Measurements from ENCODE around the gene CHCHD5.

Gene CHCHD5

GRCh38 chr2:112593736-112594135, 9.3 kb downstream of the CHCHD5 start:
- H3K9me2 ChIP-seq (replicated peaks; ENCODE audit: control insufficient read depth, low read length), result no peaks in the 10 kb centered on the region
- H3K79me2 ChIP-seq (ENCODE audit: control insufficient read depth, low read length), result no peaks in the 10 kb centered on the region
- TF ChIP-seq EZH2phosphoT487 (IDR thresholded peaks at IDR 0.05; ENCODE audit: borderline replicate concordance, low read length), result no peak
- TF ChIP-seq, protein P1, sequence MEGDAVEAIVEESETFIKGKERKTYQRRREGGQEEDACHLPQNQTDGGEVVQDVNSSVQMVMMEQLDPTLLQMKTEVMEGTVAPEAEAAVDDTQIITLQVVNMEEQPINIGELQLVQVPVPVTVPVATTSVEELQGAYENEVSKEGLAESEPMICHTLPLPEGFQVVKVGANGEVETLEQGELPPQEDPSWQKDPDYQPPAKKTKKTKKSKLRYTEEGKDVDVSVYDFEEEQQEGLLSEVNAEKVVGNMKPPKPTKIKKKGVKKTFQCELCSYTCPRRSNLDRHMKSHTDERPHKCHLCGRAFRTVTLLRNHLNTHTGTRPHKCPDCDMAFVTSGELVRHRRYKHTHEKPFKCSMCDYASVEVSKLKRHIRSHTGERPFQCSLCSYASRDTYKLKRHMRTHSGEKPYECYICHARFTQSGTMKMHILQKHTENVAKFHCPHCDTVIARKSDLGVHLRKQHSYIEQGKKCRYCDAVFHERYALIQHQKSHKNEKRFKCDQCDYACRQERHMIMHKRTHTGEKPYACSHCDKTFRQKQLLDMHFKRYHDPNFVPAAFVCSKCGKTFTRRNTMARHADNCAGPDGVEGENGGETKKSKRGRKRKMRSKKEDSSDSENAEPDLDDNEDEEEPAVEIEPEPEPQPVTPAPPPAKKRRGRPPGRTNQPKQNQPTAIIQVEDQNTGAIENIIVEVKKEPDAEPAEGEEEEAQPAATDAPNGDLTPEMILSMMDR (IDR thresholded peaks at IDR 0.05; ENCODE audit: low read depth, low read length, poor library complexity, severe bottlenecking), result no peak
- H4K20me1 ChIP-seq (ENCODE audit: control insufficient read depth, insufficient read depth, low read depth, low read length), result no peaks in the 10 kb centered on the region
- H3K27me3 ChIP-seq (ENCODE audit: control insufficient read depth, low read length), result no peaks in the 10 kb centered on the region
- no peak overlapping the region for H3K27ac ChIP-seq (ENCODE audit: low read depth, low read length)
- H3K36me3 ChIP-seq (ENCODE audit: control insufficient read depth, low read length), result 0 out of 2 replicates have a peak, but pooled peaks cover 2% of the 10 kb centered on the region
- no peaks in the 10 kb centered on the region for H3K9me3 ChIP-seq (ENCODE audit: control insufficient read depth, insufficient read depth, low read length)
- no peaks in the 10 kb centered on the region for H3F3A ChIP-seq (ENCODE audit: control insufficient read depth, insufficient read depth)
- H3K4me2 ChIP-seq (ENCODE audit: low read length), result no peak overlapping the region
- no peaks in the 10 kb centered on the region for H3K4me1 ChIP-seq (ENCODE audit: control insufficient read depth, low read length)
- no peak overlapping the region for H3K4me3 ChIP-seq (ENCODE audit: low read length)

GRCh38 chr2:112597537-112598322, 13.3 kb downstream of the CHCHD5 start:
- no peaks in the 10 kb centered on the region for H4K20me1 ChIP-seq (ENCODE audit: control insufficient read depth, insufficient read depth, low read depth, low read length)
- H3K9me2 ChIP-seq (replicated peaks; ENCODE audit: control insufficient read depth, low read length), result no peaks in the 10 kb centered on the region
- no peak overlapping the region for H3K4me2 ChIP-seq (ENCODE audit: low read length)
- no peak overlapping the region for H3K27ac ChIP-seq (ENCODE audit: low read depth, low read length)
- no peaks in the 10 kb centered on the region for H3K9me3 ChIP-seq (ENCODE audit: control insufficient read depth, insufficient read depth, low read length)
- H3K79me2 ChIP-seq (ENCODE audit: control insufficient read depth, low read length), result no peaks in the 10 kb centered on the region
- peaks cover 5% of the 10 kb centered on the region; the same call in 1 of the 2 replicates for H3K4me1 ChIP-seq (ENCODE audit: control insufficient read depth, low read length)
- no peaks in the 10 kb centered on the region for H3K27me3 ChIP-seq (ENCODE audit: control insufficient read depth, low read length)
- no peak overlapping the region for H3K4me3 ChIP-seq (ENCODE audit: low read length)
- no peaks in the 10 kb centered on the region for H3F3A ChIP-seq (ENCODE audit: control insufficient read depth, insufficient read depth)
- H3K36me3 ChIP-seq (ENCODE audit: control insufficient read depth, low read length), result no peaks in the 10 kb centered on the region
- TF ChIP-seq, protein P1 (IDR thresholded peaks at IDR 0.05; ENCODE audit: low read depth, low read length, poor library complexity, severe bottlenecking), result no peak
- TF ChIP-seq EZH2phosphoT487 (IDR thresholded peaks at IDR 0.05; ENCODE audit: borderline replicate concordance, low read length), result no peak

DNA sequence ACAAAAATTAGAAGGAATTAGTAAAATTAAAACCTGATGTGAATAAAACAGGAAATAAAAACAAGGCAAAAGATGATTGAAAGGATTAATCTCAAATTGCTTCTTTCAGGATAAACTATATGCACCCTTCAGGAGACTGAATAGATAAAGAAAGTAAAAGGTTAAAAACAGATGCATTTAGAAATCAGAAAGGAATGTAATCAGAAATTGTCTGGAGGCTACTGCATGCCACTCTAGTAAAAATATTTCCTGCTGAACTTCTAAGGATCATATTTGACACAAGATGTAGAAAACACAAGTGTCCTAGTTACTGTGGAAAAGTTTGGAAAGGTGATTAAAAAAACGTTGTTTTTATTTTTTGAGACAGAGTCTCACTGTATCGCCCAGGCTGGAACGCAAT, 16.2 kb downstream of the CHCHD5 start:
- no peaks in the 10 kb centered on the region for H3K9me2 ChIP-seq (replicated peaks; ENCODE audit: control insufficient read depth, low read length)
- no peaks in the 10 kb centered on the region for H3K79me2 ChIP-seq (ENCODE audit: control insufficient read depth, low read length)
- no peaks in the 10 kb centered on the region for H3K36me3 ChIP-seq (ENCODE audit: control insufficient read depth, low read length)
- H3K4me2 ChIP-seq (ENCODE audit: low read length), result no peak overlapping the region
- no peak overlapping the region for H3K27ac ChIP-seq (ENCODE audit: low read depth, low read length)
- no peaks in the 10 kb centered on the region for H4K20me1 ChIP-seq (ENCODE audit: control insufficient read depth, insufficient read depth, low read depth, low read length)
- no peaks in the 10 kb centered on the region for H3K27me3 ChIP-seq (ENCODE audit: control insufficient read depth, low read length)
- no peak overlapping the region for H3K4me3 ChIP-seq (ENCODE audit: low read length)
- no peaks in the 10 kb centered on the region for H3K9me3 ChIP-seq (ENCODE audit: control insufficient read depth, insufficient read depth, low read length)
- TF ChIP-seq, protein P1 (IDR thresholded peaks at IDR 0.05; ENCODE audit: low read depth, low read length, poor library complexity, severe bottlenecking), result no peak
- no peak for TF ChIP-seq EZH2phosphoT487 (IDR thresholded peaks at IDR 0.05; ENCODE audit: borderline replicate concordance, low read length)
- peaks cover 5% of the 10 kb centered on the region; the same call in 1 of the 2 replicates for H3K4me1 ChIP-seq (ENCODE audit: control insufficient read depth, low read length)
- no peaks in the 10 kb centered on the region for H3F3A ChIP-seq (ENCODE audit: control insufficient read depth, insufficient read depth)

All from DOHH2 (cell line).